BLaER1 (cell line): ENCODE results near the gene FOXM1.

Experiments
- H3K27ac ChIP-seq: shearing (Covaris generic); formaldehyde crosslinking; 2 replicates; pipeline ENCODE4 v1.8.1; 2022
- H3K27me3 ChIP-seq: shearing (Covaris generic); formaldehyde crosslinking; 2 replicates; pipeline ENCODE4 v1.8.1; 2022
- H3K36me3 ChIP-seq: shearing (Covaris generic); formaldehyde crosslinking; 2 replicates; pipeline ENCODE4 v1.8.1; 2022
- H3K4me1 ChIP-seq: shearing (Covaris generic); formaldehyde crosslinking; 2 replicates; pipeline ENCODE4 v1.8.1; 2022
- H3K4me2 ChIP-seq: shearing (Covaris generic); formaldehyde crosslinking; 2 replicates; pipeline ENCODE4 v1.8.1; 2022
- H3K4me3 ChIP-seq: shearing (Covaris generic); formaldehyde crosslinking; 2 replicates; pipeline ENCODE4 v1.8.1; 2022
- H3K9ac ChIP-seq: shearing (Covaris generic); formaldehyde crosslinking; 2 replicates; pipeline ENCODE4 v1.8.1; 2022
- H3K9me3 ChIP-seq: shearing (Covaris generic); formaldehyde crosslinking; 2 replicates; pipeline ENCODE4 v1.8.1; 2022
- H4K20me1 ChIP-seq: shearing (Covaris generic); formaldehyde crosslinking; 2 replicates; pipeline ENCODE4 v1.8.1; 2022
- Cebpa-rat ChIP-seq: shearing (Covaris generic); IDR thresholded peaks from 2 replicates; pipeline ENCODE4 v1.8.1; 2022

Gene FOXM1

DNA sequence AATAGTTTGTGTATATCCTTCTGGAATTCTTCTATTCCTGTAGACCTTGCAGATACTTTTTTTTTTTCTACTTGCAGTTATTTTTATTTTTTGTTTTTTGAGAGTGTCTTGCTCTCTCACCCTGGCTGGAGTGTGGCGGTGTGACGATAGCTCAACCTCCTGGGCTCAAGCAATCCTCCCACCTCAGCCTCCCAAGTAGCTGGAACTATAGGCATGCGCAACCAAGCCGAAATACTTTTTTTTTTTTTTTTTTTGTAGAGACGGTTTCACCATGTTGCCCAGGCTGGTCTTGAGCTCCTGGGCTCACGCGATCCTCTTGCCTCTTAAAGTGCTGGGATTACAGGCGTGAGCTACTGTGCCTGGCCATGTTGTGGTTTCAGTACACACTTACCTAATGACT, 23.7 kb upstream of the FOXM1 start:
- no peaks in the 10 kb centered on the region; the same call in 1 of the 2 replicates for H4K20me1 ChIP-seq

DNA sequence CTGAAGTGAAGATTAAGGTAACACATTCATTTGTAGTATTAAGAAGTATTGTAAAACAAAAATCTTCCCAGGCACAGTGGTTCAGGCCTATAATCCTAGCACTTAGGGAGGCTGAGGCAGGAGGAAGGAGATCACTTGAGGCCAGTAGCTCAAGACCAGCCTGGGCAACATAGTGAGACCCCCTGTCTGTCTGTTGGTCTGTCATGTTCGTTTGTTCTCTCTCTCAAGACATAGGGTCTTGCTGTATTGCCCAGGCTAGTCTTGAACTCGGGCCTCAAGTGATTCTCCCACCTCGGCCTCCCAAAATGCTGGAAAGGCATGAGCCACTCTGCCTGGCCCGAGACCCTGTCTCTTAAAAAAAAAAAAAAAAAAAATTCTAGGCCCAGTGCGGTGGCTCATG, 20.4 kb upstream of the FOXM1 start:
- no peaks in the 10 kb centered on the region for H3K9me3 ChIP-seq
- H3K27me3 ChIP-seq, result no peaks in the 10 kb centered on the region
- no peaks in the 10 kb centered on the region for H3K36me3 ChIP-seq
- no peak for TF ChIP-seq Cebpa-rat
- 0 out of 2 replicates have a peak, but pooled peaks cover 1% of the 10 kb centered on the region for H3K4me1 ChIP-seq
- H3K4me3 ChIP-seq, result no peak overlapping the region
- no peaks in the 10 kb centered on the region; the same call in 1 of the 2 replicates for H4K20me1 ChIP-seq
- no peak overlapping the region for H3K4me2 ChIP-seq
- H3K27ac ChIP-seq, result no peak overlapping the region
- H3K9ac ChIP-seq, result no peak overlapping the region

More for the DNA sequence above, 23.7 kb upstream of the FOXM1 start:
- H3K9me3 ChIP-seq, result no peaks in the 10 kb centered on the region
- no peak overlapping the region for H3K9ac ChIP-seq
- H3K36me3 ChIP-seq, result no peaks in the 10 kb centered on the region
- H3K27me3 ChIP-seq, result no peaks in the 10 kb centered on the region
- H3K4me2 ChIP-seq, result no peak overlapping the region
- H3K27ac ChIP-seq, result no peak overlapping the region
- no peak overlapping the region for H3K4me3 ChIP-seq
- peaks cover 11% of the 10 kb centered on the region for H3K4me1 ChIP-seq
- no peak for TF ChIP-seq Cebpa-rat

DNA sequence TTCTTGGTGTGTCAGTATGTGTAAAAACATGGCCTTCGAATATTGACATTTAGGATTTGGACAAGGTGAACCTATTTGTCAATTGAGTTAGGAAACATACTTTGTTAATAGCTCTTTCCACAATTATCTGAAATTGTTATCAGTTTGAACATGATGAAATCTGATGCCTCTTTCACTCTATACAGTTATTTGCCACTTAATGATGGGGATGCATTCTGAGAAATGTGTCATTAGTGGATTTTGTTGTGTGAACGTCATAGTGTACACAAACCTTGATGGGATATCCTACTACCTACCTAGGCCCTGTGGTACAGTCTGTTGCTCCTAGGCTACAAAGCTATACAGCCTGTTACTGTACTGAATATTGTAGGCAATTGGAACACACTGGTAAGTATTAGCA, 18.5 kb upstream of the FOXM1 start:
- Histone ChIP-seq H4K20me1 (no peaks in the 10 kb centered on the region), H3K9me3 (no peaks in the 10 kb centered on the region), H3K36me3 (no peaks in the 10 kb centered on the region), H3K4me2 (no peak overlapping the region), H3K4me3 (no peak overlapping the region), H3K9ac (no peak overlapping the region), H3K4me1 (peaks cover 13% of the 10 kb centered on the region), H3K27ac (no peak overlapping the region), H3K27me3 (no peaks in the 10 kb centered on the region)
- TF ChIP-seq Cebpa-rat, result no peak

DNA sequence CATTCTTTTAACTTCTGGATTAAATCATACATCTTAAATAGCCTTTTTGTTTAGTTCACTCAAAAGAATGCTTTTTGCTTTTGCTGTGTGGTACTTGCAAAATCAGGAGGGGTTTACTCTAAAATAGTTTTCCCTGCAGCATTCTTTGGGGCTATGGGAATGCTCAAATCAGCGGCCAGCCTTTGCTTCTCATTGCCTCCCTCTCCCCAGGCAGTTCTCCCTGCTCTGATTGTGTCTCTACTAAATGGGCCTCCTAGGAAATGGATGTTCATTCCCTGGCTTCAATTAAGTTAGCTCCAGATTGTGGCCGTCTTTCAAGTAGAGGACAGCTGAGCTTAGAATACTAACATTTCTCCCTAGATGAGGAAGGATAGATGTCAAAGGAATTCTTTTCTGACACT, 18.1 kb upstream of the FOXM1 start:
- no peak overlapping the region for H3K27ac ChIP-seq
- H3K9ac ChIP-seq, result no peak overlapping the region

DNA sequence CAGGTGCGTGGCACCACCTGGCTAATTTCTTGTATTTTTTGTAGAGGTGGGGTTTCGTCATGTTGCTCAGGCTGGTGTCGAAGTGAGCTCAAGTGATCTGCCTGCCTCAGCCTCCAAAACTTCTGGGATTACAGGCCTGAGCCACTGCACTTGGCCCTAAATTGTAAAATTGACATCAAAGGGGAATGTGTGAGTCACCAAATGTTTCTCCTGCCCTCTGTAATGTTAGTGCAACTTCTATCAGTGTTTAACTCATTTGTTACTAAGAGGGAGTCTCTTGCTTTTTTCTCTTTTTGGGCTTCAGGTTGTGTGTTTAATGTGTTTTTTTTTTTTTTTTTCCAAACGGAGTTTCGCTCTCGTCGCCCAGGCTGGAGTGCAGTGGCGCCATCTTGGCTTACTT, 16.0 kb upstream of the FOXM1 start:
- no peak for TF ChIP-seq Cebpa-rat
- Histone ChIP-seq H3K4me2 (no peak overlapping the region), H3K27me3 (no peaks in the 10 kb centered on the region), H3K27ac (no peak overlapping the region), H3K36me3 (peaks cover 15% of the 10 kb centered on the region), H3K9me3 (no peaks in the 10 kb centered on the region), H4K20me1 (no peaks in the 10 kb centered on the region), H3K4me1 (peaks cover 22% of the 10 kb centered on the region), H3K4me3 (no peak overlapping the region), H3K9ac (no peak overlapping the region)

More for the DNA sequence above, 18.1 kb upstream of the FOXM1 start:
- Histone ChIP-seq H3K27me3 (no peaks in the 10 kb centered on the region), H4K20me1 (no peaks in the 10 kb centered on the region), H3K4me3 (no peak overlapping the region), H3K4me1 (peaks cover 17% of the 10 kb centered on the region), H3K9me3 (no peaks in the 10 kb centered on the region), H3K36me3 (no peaks in the 10 kb centered on the region), H3K4me2 (no peak overlapping the region)
- TF ChIP-seq Cebpa-rat, result no peak

DNA sequence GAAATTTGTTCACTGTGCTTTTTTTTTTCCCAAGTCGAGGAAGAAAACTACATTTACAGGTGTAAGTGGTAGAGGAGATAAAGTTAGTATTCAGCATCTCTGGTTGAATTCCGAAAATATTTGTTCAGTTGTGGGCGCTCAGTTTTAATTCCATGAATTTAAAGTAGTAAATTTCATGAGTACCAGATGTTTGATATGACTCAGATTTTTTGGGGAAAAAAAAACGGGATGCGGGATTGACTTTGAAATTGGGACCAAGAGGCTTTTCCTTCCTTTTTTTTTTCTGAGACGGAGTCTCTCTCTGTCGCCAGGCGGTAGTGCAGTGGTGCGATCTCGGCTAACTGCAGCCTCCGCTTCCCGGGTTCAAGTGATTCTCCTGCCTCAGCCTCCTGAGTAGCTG, 15.3 kb upstream of the FOXM1 start:
- H3K4me3 ChIP-seq, result no peak overlapping the region
- no peaks in the 10 kb centered on the region for H3K27me3 ChIP-seq
- no peak overlapping the region for H3K27ac ChIP-seq
- H3K4me2 ChIP-seq, result peak overlapping the region; percentile 93
- no peak overlapping the region for H3K9ac ChIP-seq
- H3K4me1 ChIP-seq, result peaks cover 22% of the 10 kb centered on the region
- no peak for TF ChIP-seq Cebpa-rat
- H3K36me3 ChIP-seq, result peaks cover 23% of the 10 kb centered on the region
- H3K9me3 ChIP-seq, result no peaks in the 10 kb centered on the region
- H4K20me1 ChIP-seq, result no peaks in the 10 kb centered on the region

DNA sequence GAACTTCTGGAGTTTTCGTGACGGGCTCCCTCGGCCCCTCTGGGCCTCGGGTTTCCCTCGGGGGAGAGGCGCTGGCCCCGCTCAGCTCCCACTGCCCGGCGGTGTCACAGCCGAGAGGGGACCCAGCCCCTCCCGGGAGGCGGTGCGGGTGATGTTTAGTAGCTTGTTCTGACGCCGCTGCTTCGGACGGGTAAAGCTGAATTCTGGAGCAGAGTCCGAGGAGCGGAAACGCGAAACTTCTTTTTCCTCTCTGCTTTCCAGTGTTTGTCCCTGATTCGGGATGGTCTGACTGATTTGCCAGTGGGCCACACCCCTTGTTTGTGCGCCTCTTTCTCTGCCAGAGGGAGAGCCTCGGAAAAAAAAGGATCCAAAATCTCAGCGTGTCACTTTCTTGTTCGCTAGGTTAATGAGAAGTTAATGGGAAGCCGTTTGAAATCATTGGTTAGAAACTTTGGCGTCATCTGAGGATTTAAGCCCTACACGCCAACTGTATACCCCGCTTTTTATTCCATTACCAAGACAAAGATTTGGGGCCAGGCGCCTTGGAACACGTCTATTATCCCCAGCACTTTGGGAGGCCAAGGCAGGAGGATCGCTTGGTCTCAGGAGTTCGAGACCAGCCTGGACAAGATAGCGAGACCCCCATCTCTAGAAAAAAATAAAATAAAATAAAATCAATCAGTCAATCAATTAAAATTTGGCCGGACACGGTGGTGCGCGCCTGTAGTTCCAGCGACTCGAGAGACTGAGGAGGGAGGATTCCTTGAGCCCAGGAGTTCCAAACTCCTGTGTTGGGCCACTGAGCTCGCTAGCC, 14.5 kb upstream of the FOXM1 start:
- H3K4me3 ChIP-seq, result peak overlapping the region; percentile 96
- H4K20me1 ChIP-seq, result no peaks in the 10 kb centered on the region
- H3K27me3 ChIP-seq, result no peaks in the 10 kb centered on the region
- peaks cover 31% of the 10 kb centered on the region for H3K36me3 ChIP-seq
- peak overlapping the region; percentile 84 for H3K9ac ChIP-seq
- H3K4me1 ChIP-seq, result peaks cover 22% of the 10 kb centered on the region
- peak overlapping the region; percentile 73 for H3K27ac ChIP-seq
- no peaks in the 10 kb centered on the region for H3K9me3 ChIP-seq
- no peak for TF ChIP-seq Cebpa-rat
- H3K4me2 ChIP-seq, result peak overlapping the region; percentile 93

DNA sequence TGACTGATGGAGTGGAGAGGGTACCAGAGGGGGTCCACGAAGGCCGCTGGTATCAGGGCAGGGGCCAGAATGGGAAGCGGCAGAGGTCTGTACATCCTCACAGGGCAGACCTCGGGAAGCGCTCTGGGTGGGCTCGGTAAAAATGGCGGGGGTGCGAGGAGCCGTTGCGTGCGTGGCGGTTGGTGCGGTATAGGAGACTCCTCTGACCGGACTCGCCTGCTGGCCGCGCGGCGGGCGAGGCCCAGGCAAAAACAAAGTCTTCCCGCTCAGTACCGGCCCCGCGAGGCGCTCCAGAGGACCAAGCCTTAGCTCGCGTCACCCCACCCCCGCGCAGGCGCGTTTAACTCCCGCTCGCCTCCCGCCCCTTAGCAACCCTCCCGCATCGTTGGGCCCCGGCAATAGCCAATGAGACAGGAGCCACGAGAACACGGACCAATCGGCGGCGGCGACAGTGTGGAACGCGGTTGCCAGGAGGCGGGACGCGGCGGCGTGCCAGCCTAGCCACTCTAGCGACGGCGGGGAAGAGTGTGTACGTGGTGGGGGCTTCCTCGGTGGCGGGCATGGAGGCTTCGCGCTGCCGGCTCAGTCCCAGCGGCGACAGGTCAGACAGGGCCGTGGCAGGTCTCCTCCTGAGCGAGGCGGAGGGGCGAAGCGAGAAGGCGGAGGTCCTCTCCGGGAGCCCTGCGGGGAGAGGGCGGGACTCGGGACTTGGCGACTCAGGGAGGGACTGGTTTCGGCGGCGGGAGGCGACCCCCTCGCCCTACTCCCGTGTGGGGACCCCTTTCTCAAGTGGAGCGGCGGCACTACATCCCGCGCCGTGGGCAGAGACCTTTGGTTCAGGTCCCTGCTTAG, 13.6 kb upstream of the FOXM1 start, which contains the start of gene TULP3:
TULP3 (plus strand) TSS at position 504 of the 852 bp plus-strand sequence; CDS start at position 561, 57 bp downstream.
- Histone ChIP-seq H4K20me1 (no peaks in the 10 kb centered on the region), H3K27me3 (no peaks in the 10 kb centered on the region), H3K27ac (peak within 1 kb of the TSS; percentile 74), H3K4me3 (peak within 1 kb of the TSS; percentile 96), H3K4me1 (peaks cover 27% of the 10 kb centered on the region), H3K4me2 (peak within 1 kb of the TSS; percentile 93), H3K9me3 (no peaks in the 10 kb centered on the region), H3K36me3 (peaks cover 39% of the 10 kb centered on the region), H3K9ac (peak within 1 kb of the TSS; percentile 84)
- no peak for TF ChIP-seq Cebpa-rat

DNA sequence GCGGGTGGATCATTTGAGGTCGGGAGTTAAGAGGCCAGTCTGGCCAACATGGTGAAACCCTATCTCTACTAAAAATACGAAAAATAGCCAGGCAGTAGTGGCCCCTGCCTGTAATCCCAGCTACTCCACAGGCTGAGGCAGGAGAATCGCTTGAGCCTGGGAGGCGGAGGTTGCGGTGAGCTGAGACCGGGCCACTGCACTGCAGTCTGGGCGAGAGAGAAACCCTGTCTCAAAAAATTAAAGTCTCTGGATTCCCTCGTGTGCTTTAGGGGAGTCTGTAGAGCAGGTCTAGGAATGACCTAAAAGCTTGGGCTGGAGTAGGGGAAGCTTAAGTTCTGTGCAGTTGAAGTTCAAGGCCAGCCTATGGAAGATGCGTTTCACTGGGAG, 13.0 kb upstream of the FOXM1 start:
- H3K4me2 ChIP-seq, result peak overlapping the region; percentile 93
- peaks cover 31% of the 10 kb centered on the region for H3K4me1 ChIP-seq
- no peak for TF ChIP-seq Cebpa-rat
- peak overlapping the region; percentile 84 for H3K9ac ChIP-seq
- peak overlapping the region; percentile 74 for H3K27ac ChIP-seq
- peak overlapping the region; percentile 96 for H3K4me3 ChIP-seq
- H4K20me1 ChIP-seq, result no peaks in the 10 kb centered on the region
- H3K36me3 ChIP-seq, result peaks cover 40% of the 10 kb centered on the region
- H3K27me3 ChIP-seq, result no peaks in the 10 kb centered on the region
- no peaks in the 10 kb centered on the region for H3K9me3 ChIP-seq
